Endometrium (tissue), 2 donors: ENCODE data around the gene ZNF138.

Experiments used
- FAIRE-seq: peaks from 2 replicates; lab custom pipeline; 2012; peaks lifted over from hg19 to GRCh38; lab: Jason Lieb, UNC
- donor health status: control.
- donor health status: control.

ZNF138 gene

DNA sequence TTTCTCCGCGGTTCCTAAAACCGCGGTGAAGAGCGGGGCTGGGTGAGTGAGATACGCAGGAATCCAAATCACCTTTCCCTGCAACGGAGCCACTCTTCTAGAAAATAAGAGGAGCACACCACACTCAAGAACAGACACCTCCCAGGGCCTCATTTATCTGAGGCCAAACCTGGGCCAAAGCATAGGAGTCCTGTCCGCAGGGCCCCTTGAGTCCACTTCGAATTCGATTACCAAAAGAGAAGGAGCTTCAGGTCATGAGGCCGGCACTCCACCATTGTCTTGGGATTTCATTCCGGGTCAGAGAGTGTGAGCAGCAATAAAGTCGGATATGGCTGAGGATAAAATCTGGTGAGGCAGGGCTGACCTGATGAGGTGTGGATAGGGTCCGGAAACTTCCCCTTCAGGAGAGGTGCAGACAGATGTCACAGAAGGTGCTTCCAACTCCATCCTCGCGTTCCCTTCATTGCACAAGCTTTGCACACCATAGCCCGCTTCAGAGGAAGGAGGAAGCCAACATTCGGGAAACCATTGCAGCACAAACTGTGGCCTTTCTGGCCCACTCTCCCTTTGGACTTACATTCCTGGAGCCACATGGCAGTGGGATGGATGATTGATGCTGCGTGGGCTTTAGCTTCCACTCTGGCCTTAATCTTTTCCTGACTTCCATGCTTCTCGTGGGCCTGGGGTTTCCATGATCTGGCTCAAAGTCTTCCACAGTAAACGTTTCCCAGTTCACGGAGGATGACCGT lies 81.6 kb downstream of the ZNF138 start:
- FAIRE-seq: no peak

- no peak for FAIRE-seq
Measured at GRCh38 chr7:64876792-64877713, 82.8 kb downstream of the ZNF138 start.

DNA sequence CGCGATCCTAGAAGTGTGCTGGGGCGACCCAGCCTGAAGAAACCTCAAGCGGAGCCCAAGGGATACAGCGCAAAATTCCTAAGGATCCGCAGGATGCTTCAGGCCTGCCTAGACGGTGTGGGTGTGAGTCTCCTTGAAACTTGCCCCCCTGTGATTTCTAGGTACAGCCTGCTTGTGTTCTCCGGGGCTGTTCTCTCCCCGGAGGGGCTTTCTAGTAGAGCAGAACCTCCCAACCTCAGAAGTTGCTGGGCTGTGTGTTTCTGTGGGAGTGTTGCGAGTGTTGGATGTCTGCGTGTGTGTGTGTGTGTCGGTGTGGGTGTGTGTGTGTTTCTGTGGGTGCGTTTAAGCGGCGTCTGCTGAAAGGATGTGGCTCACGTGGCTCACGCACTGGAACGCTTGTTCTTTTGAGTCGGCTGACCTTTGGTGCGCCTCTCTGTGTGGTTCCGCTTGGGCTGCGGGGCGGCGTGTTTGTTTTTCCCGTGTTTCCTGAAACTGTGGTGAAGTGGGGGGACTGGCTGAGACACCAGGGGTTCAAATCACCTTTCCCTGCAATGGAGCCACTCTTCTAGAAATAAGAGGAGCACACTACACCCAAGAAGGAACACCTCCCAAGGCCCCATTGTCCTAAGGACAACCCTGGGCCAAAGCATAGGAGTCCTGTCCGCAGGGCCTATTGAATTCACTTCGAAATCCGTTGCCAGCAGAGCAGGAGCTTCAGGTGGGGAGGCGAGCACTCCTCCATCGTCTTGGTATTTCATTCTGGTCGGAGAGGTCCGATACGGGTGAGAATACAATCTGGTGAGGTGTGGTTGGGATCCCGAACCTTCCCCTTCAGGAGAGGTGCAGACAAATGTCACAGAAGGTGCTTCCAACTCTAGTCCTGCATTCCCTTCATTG lies 83.7 kb downstream of the ZNF138 start:
- no peak for FAIRE-seq

DNA sequence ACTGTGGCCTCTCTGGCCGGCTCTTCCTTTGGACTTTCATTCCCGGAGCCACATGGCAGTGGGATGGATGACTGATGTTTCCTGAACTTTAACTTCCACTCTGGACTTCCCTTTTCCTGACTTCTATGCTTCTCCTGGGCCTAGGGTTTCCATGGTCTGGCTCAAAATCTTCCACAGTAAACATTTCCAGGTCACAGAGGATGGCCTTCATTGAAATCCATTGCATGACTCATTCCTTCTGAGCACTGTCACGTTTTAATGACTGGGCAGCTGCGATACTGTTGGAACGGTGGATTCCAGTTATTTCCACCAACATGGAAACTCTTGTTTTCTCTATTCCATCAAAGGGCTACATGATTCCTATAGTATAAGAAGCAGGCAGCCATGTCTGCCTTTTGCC lies 84.5 kb downstream of the ZNF138 start:
- no peak for FAIRE-seq

DNA sequence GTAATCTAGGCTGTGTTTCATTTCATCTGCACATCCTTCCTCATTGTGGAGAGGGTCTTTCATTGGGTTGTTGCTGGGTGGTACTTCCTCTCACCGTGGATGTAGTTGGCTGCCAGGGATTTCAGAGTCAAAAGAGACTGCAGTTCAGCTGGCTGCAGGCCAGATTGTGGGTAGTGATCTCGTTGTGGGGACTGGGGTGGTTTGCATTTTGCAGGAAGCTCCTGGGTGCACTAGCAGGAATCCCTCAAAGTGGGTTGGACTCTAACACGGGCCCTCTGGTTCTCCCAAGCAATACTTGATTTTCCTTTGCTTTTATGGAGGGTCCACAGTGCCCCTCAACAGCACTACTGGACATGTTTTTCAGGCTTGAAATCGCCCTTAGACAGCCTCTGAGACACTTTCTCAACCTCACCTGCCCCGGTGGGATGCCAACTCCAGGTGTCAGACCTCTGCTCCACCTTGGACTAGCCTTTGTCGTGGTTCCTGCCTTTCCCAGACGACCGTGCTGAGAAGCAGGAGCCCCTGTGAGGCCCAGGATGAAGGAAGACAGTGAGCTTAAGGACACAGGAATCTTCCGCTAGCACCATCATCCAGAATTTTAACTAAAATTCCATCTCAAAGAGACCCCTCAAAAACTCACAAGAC lies 85.0 kb downstream of the ZNF138 start:
- FAIRE-seq: no peak

- FAIRE-seq: no peak
Measured at GRCh38 chr7:64879800-64880199, 85.6 kb downstream of the ZNF138 start.

GRCh38 chr7:64880322-64881297 lies 86.4 kb downstream of the ZNF138 start:
- no peak for FAIRE-seq

DNA sequence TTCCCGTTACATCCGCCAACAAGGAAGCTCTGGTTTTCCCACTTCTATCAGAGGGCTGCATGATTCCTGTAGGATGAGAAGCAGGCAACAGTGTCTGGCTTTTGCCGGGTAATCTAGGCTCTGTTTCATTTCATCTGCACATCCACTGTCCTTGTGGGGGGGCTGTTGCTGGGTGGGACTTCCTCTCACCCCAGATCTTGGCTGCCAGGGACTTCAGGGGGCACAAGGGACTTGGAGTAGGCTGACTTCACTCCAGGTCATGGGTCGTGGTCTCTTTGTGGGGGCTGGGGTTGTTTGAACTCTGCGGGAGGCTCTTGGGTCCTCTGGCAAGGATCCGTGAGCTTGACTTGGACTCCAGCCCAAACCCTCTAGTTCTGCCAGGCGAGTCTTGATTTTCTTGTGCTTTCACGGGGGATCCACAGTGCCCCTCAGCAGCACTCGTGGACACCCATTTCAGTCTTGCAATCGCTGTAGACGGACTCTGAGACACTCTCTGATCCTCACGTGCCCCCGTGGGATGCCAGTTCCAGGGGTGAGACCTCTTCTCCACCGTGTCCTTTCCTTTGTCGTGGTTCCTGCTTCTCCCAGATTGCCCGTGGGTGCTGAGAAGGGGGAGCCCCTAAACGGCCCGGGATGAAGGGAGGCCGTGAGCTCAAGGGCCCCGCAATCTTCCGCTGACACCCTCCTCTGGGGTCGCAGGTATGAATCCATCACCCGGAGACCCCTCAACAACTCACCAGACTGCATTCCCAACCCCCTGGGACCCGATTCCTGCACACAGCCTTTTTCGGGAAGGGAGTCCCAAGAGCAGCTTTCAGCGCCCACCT lies 87.4 kb downstream of the ZNF138 start:
- no peak for FAIRE-seq

DNA sequence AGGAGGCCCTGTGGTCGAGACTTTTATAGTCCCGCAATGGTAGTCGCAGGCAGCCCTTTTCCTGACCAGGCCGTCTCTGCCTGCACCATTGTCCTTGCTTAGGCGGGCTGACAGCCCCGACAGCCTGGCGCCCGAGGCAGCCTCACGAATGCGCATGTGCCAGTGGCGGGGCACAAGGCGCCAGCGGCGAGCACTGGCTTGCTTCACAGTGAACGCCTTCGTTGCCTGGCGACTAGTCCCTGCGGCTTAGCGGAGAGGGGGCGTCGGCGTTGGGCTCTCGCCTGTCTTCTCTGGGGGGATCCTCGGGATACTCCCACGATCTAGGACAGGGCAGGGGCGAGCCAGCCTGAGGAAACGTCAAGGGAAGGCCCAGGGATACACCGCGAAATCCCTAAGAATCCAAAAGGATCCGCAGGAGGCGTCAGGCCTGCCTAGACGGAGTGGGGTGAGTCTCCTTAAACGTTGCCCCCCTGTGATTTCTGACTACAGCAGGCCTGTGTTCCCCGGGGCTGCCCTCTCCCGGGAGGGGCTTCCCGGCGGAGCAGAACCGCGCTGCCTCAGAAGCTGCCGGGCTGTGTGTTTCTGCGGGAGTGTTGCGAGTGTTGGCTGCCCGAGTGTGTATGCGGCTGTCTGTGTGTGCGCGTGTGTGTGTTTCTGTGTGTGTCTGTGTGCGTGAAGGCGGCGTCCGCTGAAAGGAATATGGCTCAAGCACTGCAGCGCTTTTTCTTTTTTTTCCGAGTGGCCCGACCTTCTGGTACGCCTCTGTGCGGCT lies 88.3 kb downstream of the ZNF138 start:
- FAIRE-seq: no peak
